Measurements from ENCODE around the gene ZPLD1. TPM values are rescaled to one million over a fixed set of nuclear protein-coding genes. Genes with fewer than 3 reads are reported as not detected.

Gene ZPLD1
- total RNA-seq (under 1 TPM in 3 of 6 donors, not detected in 3; 0.09 to 0.19 (median 0.18) TPM), polyA plus RNA-seq (under 1 TPM; 0.07 to 0.08 TPM)

GRCh38 chr3:102434715-102435114 is at the start of gene ZPLD1:
ZPLD1 (plus strand) TSS chr3:102435015; CDS start chr3:102438488, 3,473 bp downstream.
- DNase-seq, result no peak
- Histone ChIP-seq H3K27me3 (no peaks in the 10 kb centered on the region), H3K4me1 (no peaks in the 10 kb centered on the region), H3K36me3 (no peaks in the 10 kb centered on the region), H3K9me3 (no peaks in the 10 kb centered on the region), H3K4me3 (no peak within 1 kb of the TSS), H3K27ac (no peak within 1 kb of the TSS)
- TF ChIP-seq CTCF (IDR thresholded peaks at IDR 0.05), result no peak
- ATAC-seq, result no peak
- no peak for FAIRE-seq
- intact Hi-C loops (cut with DNase I), result no loop called here

- no peak for ATAC-seq
- TF ChIP-seq CTCF (IDR thresholded peaks at IDR 0.05), result no peak
- no peak for DNase-seq
- intact Hi-C loops (cut with DNase I), result no loop called here
- WGBS, 2 donors, result 51 to 55% methylated on average over 7 of the region's 7 CpGs
- H3K36me3 ChIP-seq, result no peaks in the 10 kb centered on the region
- H3K27ac ChIP-seq, result no peak overlapping the region
- H3K9me3 ChIP-seq, result no peaks in the 10 kb centered on the region
- no peaks in the 10 kb centered on the region for H3K27me3 ChIP-seq
- H3K4me1 ChIP-seq, result no peaks in the 10 kb centered on the region
- no peak for FAIRE-seq
- H3K4me3 ChIP-seq, result no peak overlapping the region
These were observed 44.5 kb upstream of the ZPLD1 start for GRCh38 chr3:102390171-102390864.

GRCh38 chr3:102390916-102391315 is 43.9 kb upstream of the ZPLD1 start:
- no peak for FAIRE-seq
- TF ChIP-seq CTCF (IDR thresholded peaks at IDR 0.05), result no peak
- 44 to 62% methylated on average over 1 of the region's 1 CpG for WGBS, 2 donors

GRCh38 chr3:102391491-102391890 is 43.3 kb upstream of the ZPLD1 start:
- DNase-seq (no peak), FAIRE-seq (no peak), ATAC-seq (no peak)
- no peak for TF ChIP-seq CTCF (IDR thresholded peaks at IDR 0.05)
- intact Hi-C loops (cut with DNase I), result no loop called here
- no peaks in the 10 kb centered on the region for H3K4me1 ChIP-seq
- no peaks in the 10 kb centered on the region for H3K9me3 ChIP-seq
- no peaks in the 10 kb centered on the region for H3K27me3 ChIP-seq
- H3K27ac ChIP-seq, result no peak overlapping the region
- 43 to 61% methylated on average over 2 of the region's 2 CpGs for WGBS, 2 donors
- H3K4me3 ChIP-seq, result no peak overlapping the region
- H3K36me3 ChIP-seq, result no peaks in the 10 kb centered on the region

More at GRCh38 chr3:102390916-102391315, 43.9 kb upstream of the ZPLD1 start:
- Histone ChIP-seq H3K4me3 (no peak overlapping the region), H3K27ac (no peak overlapping the region), H3K36me3 (no peaks in the 10 kb centered on the region), H3K27me3 (no peaks in the 10 kb centered on the region), H3K4me1 (no peaks in the 10 kb centered on the region), H3K9me3 (no peaks in the 10 kb centered on the region)
- DNase-seq (no peak), ATAC-seq (no peak)
- intact Hi-C loops (cut with DNase I), result no loop called here

GRCh38 chr3:102394517-102394916 is 40.3 kb upstream of the ZPLD1 start:
- Histone ChIP-seq H3K27me3 (no peaks in the 10 kb centered on the region), H3K4me3 (no peak overlapping the region), H3K9me3 (no peaks in the 10 kb centered on the region), H3K27ac (no peak overlapping the region), H3K4me1 (no peaks in the 10 kb centered on the region), H3K36me3 (no peaks in the 10 kb centered on the region)
- TF ChIP-seq CTCF (IDR thresholded peaks at IDR 0.05), result no peak
- 45 to 46% methylated on average over 1 of the region's 1 CpG for WGBS, 2 donors
- DNase-seq (no peak), FAIRE-seq (no peak), ATAC-seq (no peak)
- intact Hi-C loops (cut with DNase I), result no loop called here
